Endothelial cell of coronary artery (primary cell): ENCODE results near the gene C1orf56. TPM values are rescaled to one million over a fixed set of nuclear protein-coding genes. Genes with fewer than 3 reads are reported as not detected.

Source experiments
- total RNA-seq: library from RNA; depleted of rRNA; stranded (reverse); fragments of >200 nt; gene quantifications from 2 replicates; pipeline ENCODE4 v1.2.3, GENCODE V29; 2014

The C1orf56 gene, protein sequence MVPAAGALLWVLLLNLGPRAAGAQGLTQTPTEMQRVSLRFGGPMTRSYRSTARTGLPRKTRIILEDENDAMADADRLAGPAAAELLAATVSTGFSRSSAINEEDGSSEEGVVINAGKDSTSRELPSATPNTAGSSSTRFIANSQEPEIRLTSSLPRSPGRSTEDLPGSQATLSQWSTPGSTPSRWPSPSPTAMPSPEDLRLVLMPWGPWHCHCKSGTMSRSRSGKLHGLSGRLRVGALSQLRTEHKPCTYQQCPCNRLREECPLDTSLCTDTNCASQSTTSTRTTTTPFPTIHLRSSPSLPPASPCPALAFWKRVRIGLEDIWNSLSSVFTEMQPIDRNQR
- 0.81 and 1.3 TPM in 2 replicates for total RNA-seq

GRCh38 chr1:151047591-151047924 is at the start of gene C1orf56:
C1orf56 (plus strand) TSS chr1:151047751; CDS start chr1:151047848, 97 bp downstream.

GRCh38 chr1:151006327-151007052 is 41.1 kb upstream of the C1orf56 start, which contains the start of gene MINDY1:
MINDY1 (minus strand) TSS chr1:151006902; CDS start chr1:151002617, 4,285 bp downstream.

GRCh38 chr1:151008244-151009205 is 39.0 kb upstream of the C1orf56 start, which contains the start of gene PRUNE1:
PRUNE1 (plus strand) TSS chr1:151008449; CDS start chr1:151008633, 184 bp downstream.

GRCh38 chr1:151036356-151036755 is 11.2 kb upstream of the C1orf56 start, which contains the start of gene BNIPL:
BNIPL (plus strand) TSS chr1:151036586; CDS start chr1:151036726, 140 bp downstream.

DNA sequence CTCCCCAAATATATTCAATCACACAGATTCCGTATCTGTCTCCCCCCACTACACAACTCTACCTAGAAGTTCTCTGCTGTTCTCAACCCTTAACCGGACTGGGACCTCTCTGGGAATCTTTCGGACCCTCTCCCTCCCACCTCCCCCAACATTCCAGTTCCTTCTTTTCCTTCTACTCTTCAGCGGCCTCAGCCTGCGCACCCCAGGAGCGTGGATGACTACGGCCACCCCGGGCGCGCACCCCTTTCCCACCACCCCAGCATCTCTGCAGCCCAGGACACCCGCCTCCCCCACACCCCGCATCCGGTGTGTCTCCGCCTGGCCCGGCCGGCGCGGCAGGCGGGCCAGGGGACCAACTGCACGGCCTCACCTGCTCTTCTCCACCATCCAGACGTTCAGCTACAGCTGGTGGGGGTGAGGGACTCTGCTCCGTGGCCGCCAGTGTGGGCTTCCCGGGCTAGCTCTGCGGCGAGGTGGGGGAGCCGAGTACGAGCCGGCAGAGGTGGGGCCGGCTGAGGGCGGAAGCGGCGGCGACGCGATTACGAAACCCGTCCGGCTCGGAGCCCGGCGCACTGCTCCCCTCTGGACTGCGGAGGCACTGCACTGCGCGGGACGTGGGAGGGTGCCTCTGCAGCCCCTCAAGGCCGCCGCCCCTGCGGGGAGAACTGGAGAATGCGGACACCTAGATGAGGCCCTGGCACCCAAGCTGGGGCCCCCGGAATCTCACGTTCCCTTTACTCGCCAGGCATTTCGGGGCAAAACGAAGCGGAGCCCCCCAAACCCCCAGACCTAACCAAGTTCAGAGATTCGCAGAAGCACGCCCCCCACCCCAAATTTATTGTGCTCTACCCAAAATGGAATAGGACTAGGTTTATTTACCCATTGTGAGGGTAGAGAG is 11.8 kb downstream of the C1orf56 start, which contains the start of gene CDC42SE1:
Gene CDC42SE1 (minus strand): TSS at position 514 of the 898 bp plus-strand sequence. CDS start 3,892 bp downstream, outside the sequence.

DNA sequence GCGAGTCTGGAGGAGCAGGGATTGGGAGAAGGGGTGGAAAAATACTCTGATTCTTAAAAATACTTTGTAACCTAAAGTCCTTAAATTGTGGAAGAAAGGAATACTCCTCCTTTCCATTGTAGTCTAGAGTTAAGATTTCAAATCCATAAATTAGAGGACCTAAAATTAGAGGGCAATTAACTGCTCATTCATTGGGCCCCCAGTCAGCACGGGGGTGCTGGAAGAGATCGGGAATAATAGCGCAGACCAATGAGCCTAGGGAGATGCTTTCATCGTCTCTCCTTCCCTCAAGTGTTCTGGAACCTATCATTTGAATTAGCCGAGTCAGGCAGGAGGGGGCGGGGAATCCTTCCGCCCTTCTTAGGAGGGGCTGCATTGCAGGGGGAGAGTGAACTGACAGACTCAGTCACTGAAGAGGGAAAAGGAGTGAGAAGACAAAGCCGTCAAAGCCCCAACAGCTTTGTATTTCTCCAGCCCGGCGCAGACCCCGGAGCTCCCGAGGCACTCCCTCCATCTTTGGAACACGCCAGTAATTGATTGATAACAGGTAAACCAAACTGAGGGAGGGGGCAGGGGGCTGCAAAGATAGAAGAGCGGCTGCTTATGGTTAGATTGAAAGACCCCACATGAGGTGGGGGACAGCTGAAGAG is 12.6 kb downstream of the C1orf56 start, which contains the start of gene MLLT11:
Gene MLLT11 (plus strand): TSS at position 391 of the 650 bp plus-strand sequence. CDS start 6,828 bp downstream, outside the sequence.

GRCh38 chr1:151070474-151071276 is 23.1 kb downstream of the C1orf56 start, which contains the start of gene GABPB2:
GABPB2 (plus strand) TSS chr1:151070761; CDS start chr1:151088190, 17,429 bp downstream.

Other genes with a start within 250 kb of the C1orf56 start
- 2.3 and 3.2 TPM in 2 replicates for gene CTSK, start 239.5 kb upstream of the C1orf56 start, total RNA-seq
- 16.7 and 26.8 TPM in 2 replicates for gene ARNT, start 171.2 kb upstream of the C1orf56 start, total RNA-seq
- gene CTXND2, start 160.6 kb upstream of the C1orf56 start, total RNA-seq = not detected in 2 replicates
- gene SETDB1, start 121.4 kb upstream of the C1orf56 start, total RNA-seq = 34.0 and 35.1 TPM in 2 replicates
- 65.1 and 87.3 TPM in 2 replicates for gene CERS2, start 72.9 kb upstream of the C1orf56 start, total RNA-seq
- gene ANXA9, start 65.5 kb upstream of the C1orf56 start, total RNA-seq = not detected in 2 replicates
- gene MINDY1, start 40.8 kb upstream of the C1orf56 start, total RNA-seq = 5.7 and 10.5 TPM in 2 replicates
- 3.1 and 5.5 TPM in 2 replicates for gene PRUNE1, start 39.3 kb upstream of the C1orf56 start, total RNA-seq
- gene BNIPL, start 11.2 kb upstream of the C1orf56 start, total RNA-seq = under 0.01 and 0.09 TPM in 2 replicates
- 56.3 and 58.8 TPM in 2 replicates for gene CDC42SE1, start 11.9 kb downstream of the C1orf56 start, total RNA-seq
- gene MLLT11, start 12.6 kb downstream of the C1orf56 start, total RNA-seq = 1.8 and 4.8 TPM in 2 replicates
- gene GABPB2, start 23.0 kb downstream of the C1orf56 start, total RNA-seq = 6.6 and 8.6 TPM in 2 replicates
- 8.9 and 11.3 TPM in 2 replicates for gene SEMA6C, start 98.9 kb downstream of the C1orf56 start, total RNA-seq
- not detected in 2 replicates for gene TNFAIP8L2, start 108.9 kb downstream of the C1orf56 start, total RNA-seq
- gene LYSMD1, start 118.2 kb downstream of the C1orf56 start, total RNA-seq = 2.9 and 4.8 TPM in 2 replicates
- 20.8 and 21.0 TPM in 2 replicates for gene SCNM1, start 118.4 kb downstream of the C1orf56 start, total RNA-seq
- 0.28 and 0.36 TPM in 2 replicates for gene TMOD4, start 128.2 kb downstream of the C1orf56 start, total RNA-seq
- gene VPS72, start 142.4 kb downstream of the C1orf56 start, total RNA-seq = 56.9 and 58.1 TPM in 2 replicates
- gene PIP5K1A, start 150.8 kb downstream of the C1orf56 start, total RNA-seq = 37.8 and 48.8 TPM in 2 replicates
- 296 and 298 TPM in 2 replicates for gene PSMD4, start 207.0 kb downstream of the C1orf56 start, total RNA-seq
- 6.8 and 8.2 TPM in 2 replicates for gene ZNF687, start 234.5 kb downstream of the C1orf56 start, total RNA-seq